ENCODE data around the gene CRYBG1. TPM values are rescaled to one million over a fixed set of nuclear protein-coding genes. Genes with fewer than 3 reads are reported as not detected.

The CRYBG1 gene
- total RNA-seq, 1 experiment from 2014 or later, result 19.9 TPM

GRCh38 chr6:106537662-106538061 lies 177.1 kb downstream of the CRYBG1 start:
- no peaks in the 10 kb centered on the region for H3F3A ChIP-seq (ENCODE audit: low read length, unreplicated experiment)
- no peak overlapping the region for H3K9ac ChIP-seq (ENCODE audit: low read length)
- no peaks in the 10 kb centered on the region for H3K79me2 ChIP-seq (ENCODE audit: low read length)
- no peak overlapping the region for H2AFZ ChIP-seq (ENCODE audit: low read length)
- H3K4me2 ChIP-seq (ENCODE audit: low read length), result no peak overlapping the region
- H3K36me3 ChIP-seq (ENCODE audit: low read depth, low read length), result no peaks in the 10 kb centered on the region; the same call in 1 of the 2 replicates
- no peak overlapping the region for H3K4me3 ChIP-seq (ENCODE audit: low read length)
- H3K27ac ChIP-seq (ENCODE audit: low read length), result no peak overlapping the region
- DNase-seq (no peak), ATAC-seq (no peak)
- no peaks in the 10 kb centered on the region for H3K9me2 ChIP-seq (replicated peaks; ENCODE audit: low read length)
- POLR2A ChIA-PET (ENCODE audit: unreplicated experiment), result no interaction called here
- BruUV-seq (replicated peaks), result no TSS peak
- no peaks in the 10 kb centered on the region for H3K9me3 ChIP-seq (ENCODE audit: low read length)
- no peak for TF ChIP-seq EZH2 (IDR thresholded peaks at IDR 0.05; ENCODE audit: low read length, unreplicated experiment)
- TF ChIP-seq, protein P1, sequence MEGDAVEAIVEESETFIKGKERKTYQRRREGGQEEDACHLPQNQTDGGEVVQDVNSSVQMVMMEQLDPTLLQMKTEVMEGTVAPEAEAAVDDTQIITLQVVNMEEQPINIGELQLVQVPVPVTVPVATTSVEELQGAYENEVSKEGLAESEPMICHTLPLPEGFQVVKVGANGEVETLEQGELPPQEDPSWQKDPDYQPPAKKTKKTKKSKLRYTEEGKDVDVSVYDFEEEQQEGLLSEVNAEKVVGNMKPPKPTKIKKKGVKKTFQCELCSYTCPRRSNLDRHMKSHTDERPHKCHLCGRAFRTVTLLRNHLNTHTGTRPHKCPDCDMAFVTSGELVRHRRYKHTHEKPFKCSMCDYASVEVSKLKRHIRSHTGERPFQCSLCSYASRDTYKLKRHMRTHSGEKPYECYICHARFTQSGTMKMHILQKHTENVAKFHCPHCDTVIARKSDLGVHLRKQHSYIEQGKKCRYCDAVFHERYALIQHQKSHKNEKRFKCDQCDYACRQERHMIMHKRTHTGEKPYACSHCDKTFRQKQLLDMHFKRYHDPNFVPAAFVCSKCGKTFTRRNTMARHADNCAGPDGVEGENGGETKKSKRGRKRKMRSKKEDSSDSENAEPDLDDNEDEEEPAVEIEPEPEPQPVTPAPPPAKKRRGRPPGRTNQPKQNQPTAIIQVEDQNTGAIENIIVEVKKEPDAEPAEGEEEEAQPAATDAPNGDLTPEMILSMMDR (conservative IDR thresholded peaks at IDR 0.05; ENCODE audit: low read depth, low read length), result no peak
- TF ChIP-seq EZH2phosphoT487 (IDR thresholded peaks at IDR 0.05; ENCODE audit: borderline replicate concordance, low read length), result no peak
- intact Hi-C loops (cut with micrococcal nuclease), result no loop called here
- no peaks in the 10 kb centered on the region for H4K20me1 ChIP-seq (ENCODE audit: low read length)
- H3K4me1 ChIP-seq (ENCODE audit: insufficient read depth, low read length), result no peaks in the 10 kb centered on the region
- H3K27me3 ChIP-seq (ENCODE audit: low read length), result no peaks in the 10 kb centered on the region
- CTCF ChIA-PET, result no interaction called here

DNA sequence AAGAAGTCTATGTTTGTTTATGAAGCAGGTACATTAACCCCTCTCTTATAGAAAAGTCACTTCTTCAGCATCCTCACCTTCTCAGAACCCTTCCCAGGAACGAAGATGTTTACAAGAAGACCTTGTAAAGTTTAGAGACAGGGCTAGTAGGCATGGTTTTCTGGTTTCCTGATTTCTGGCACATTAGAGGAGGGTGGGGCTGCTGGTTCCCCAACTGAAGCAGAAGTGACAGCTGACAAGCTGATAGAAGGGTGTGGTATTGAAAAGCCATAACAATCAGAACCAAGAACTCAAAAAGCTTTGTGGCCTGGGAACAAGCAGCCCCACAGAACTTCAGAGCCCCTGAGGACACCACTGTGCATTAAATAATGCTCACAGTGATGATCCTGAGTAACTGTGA lies 177.6 kb downstream of the CRYBG1 start:
- Histone ChIP-seq H3K4me3 (ENCODE audit: low read length) (no peak overlapping the region), H4K20me1 (ENCODE audit: low read length) (no peaks in the 10 kb centered on the region), H3K4me2 (ENCODE audit: low read length) (no peak overlapping the region), H3F3A (ENCODE audit: low read length, unreplicated experiment) (no peaks in the 10 kb centered on the region), H3K9me2 (replicated peaks; ENCODE audit: low read length) (no peaks in the 10 kb centered on the region), H3K79me2 (ENCODE audit: low read length) (no peaks in the 10 kb centered on the region), H3K4me1 (ENCODE audit: insufficient read depth, low read length) (no peaks in the 10 kb centered on the region), H3K9me3 (ENCODE audit: low read length) (no peaks in the 10 kb centered on the region), H3K27me3 (ENCODE audit: low read length) (no peaks in the 10 kb centered on the region), H2AFZ (ENCODE audit: low read length) (no peak overlapping the region), H3K27ac (ENCODE audit: low read length) (no peak overlapping the region), H3K9ac (ENCODE audit: low read length) (no peak overlapping the region), H3K36me3 (ENCODE audit: low read depth, low read length) (peaks cover under 1% of the 10 kb centered on the region; the same call in 1 of the 2 replicates)
- CTCF ChIA-PET, result no interaction called here
- ATAC-seq, result no peak
- no TSS peak for BruUV-seq (replicated peaks)
- POLR2A ChIA-PET (ENCODE audit: unreplicated experiment), result no interaction called here
- intact Hi-C loops (cut with micrococcal nuclease), result no loop called here
- DNase-seq, result no peak
- TF ChIP-seq EZH2phosphoT487 (IDR thresholded peaks at IDR 0.05; ENCODE audit: borderline replicate concordance, low read length), result no peak
- TF ChIP-seq, protein P1 (conservative IDR thresholded peaks at IDR 0.05; ENCODE audit: low read depth, low read length), result no peak
- TF ChIP-seq EZH2 (IDR thresholded peaks at IDR 0.05; ENCODE audit: low read length, unreplicated experiment), result no peak

- H3K27ac ChIP-seq (ENCODE audit: low read length), result no peak overlapping the region
- no peaks in the 10 kb centered on the region for H3F3A ChIP-seq (ENCODE audit: low read length, unreplicated experiment)
- no peak overlapping the region for H3K4me3 ChIP-seq (ENCODE audit: low read length)
- POLR2A ChIA-PET (ENCODE audit: unreplicated experiment), result no interaction called here
- no peaks in the 10 kb centered on the region for H4K20me1 ChIP-seq (ENCODE audit: low read length)
- BruUV-seq (replicated peaks), result no TSS peak
- DNase-seq (no peak), ATAC-seq (no peak)
- no peaks in the 10 kb centered on the region for H3K79me2 ChIP-seq (ENCODE audit: low read length)
- H3K9me2 ChIP-seq (replicated peaks; ENCODE audit: low read length), result no peaks in the 10 kb centered on the region
- 0 out of 2 replicates have a peak, but pooled peaks cover 2% of the 10 kb centered on the region for H3K4me1 ChIP-seq (ENCODE audit: insufficient read depth, low read length)
- H3K9me3 ChIP-seq (ENCODE audit: low read length), result no peaks in the 10 kb centered on the region
- no peak overlapping the region for H3K4me2 ChIP-seq (ENCODE audit: low read length)
- H3K36me3 ChIP-seq (ENCODE audit: low read depth, low read length), result peaks cover 16% of the 10 kb centered on the region
- CTCF ChIA-PET, result no interaction called here
- no peak overlapping the region for H2AFZ ChIP-seq (ENCODE audit: low read length)
- intact Hi-C loops (cut with micrococcal nuclease), result no loop called here
- no peaks in the 10 kb centered on the region for H3K27me3 ChIP-seq (ENCODE audit: low read length)
- no peak overlapping the region for H3K9ac ChIP-seq (ENCODE audit: low read length)
- TF ChIP-seq EZH2phosphoT487 (IDR thresholded peaks at IDR 0.05; ENCODE audit: borderline replicate concordance, low read length) (no peak), EZH2 (IDR thresholded peaks at IDR 0.05; ENCODE audit: low read length, unreplicated experiment) (no peak)
- TF ChIP-seq, protein P1 (conservative IDR thresholded peaks at IDR 0.05; ENCODE audit: low read depth, low read length), result no peak
Measured at GRCh38 chr6:106539936-106540335, 179.4 kb downstream of the CRYBG1 start.

All from PC-3 (cell line).